Osteocyte (in vitro differentiated cells): ENCODE measurements around the gene MEGF10. TPM values are rescaled to one million over a fixed set of nuclear protein-coding genes. Genes with fewer than 3 reads are reported as not detected.
"Not testable (repeated sequence)": the region's sequence is repeated elsewhere in the genome, so short reads cannot be mapped to it uniquely, and the experiment has no call there.

ENCODE experiments used
- DNase-seq: peaks from one replicate; pipeline ENCODE4 v3.0.0; 2021; ENCODE audit warnings: mixed read lengths; ENCODE audit not compliant: unreplicated experiment; ENCODE audit errors: extremely low spot score
- H3K27ac Mint-ChIP-seq: one replicate; pipeline ENCODE4 v1.8.0; 2021; ENCODE audit warnings: mild to moderate bottlenecking, mixed read lengths; ENCODE audit not compliant: unreplicated experiment
- H3K27me3 Mint-ChIP-seq: one replicate; pipeline ENCODE4 v1.8.0; 2021; ENCODE audit warnings: mixed read lengths; ENCODE audit not compliant: unreplicated experiment
- H3K36me3 Mint-ChIP-seq: one replicate; pipeline ENCODE4 v1.8.0; 2021; ENCODE audit warnings: mixed read lengths; ENCODE audit not compliant: unreplicated experiment
- H3K4me1 Mint-ChIP-seq: one replicate; pipeline ENCODE4 v1.8.0; 2021; ENCODE audit warnings: mixed read lengths; ENCODE audit not compliant: unreplicated experiment
- H3K4me3 Mint-ChIP-seq: one replicate; pipeline ENCODE4 v1.8.0; 2021; ENCODE audit warnings: mild to moderate bottlenecking, moderate library complexity, mixed read lengths; ENCODE audit not compliant: unreplicated experiment
- H3K9me3 Mint-ChIP-seq: one replicate; pipeline ENCODE4 v1.8.0; 2021; ENCODE audit warnings: mixed read lengths; ENCODE audit not compliant: unreplicated experiment
- total RNA-seq: library from RNA; stranded (reverse); gene quantifications from 2 replicates; pipeline ENCODE4 v1.2.1, GENCODE V29; 2021
- TF ChIP-seq, protein P1 (sequence below): fragments of 200-600 bp; sonication (generic); IDR thresholded peaks from 2 replicates; pipeline ENCODE4 v1.5.0; 2021; ENCODE audit warnings: antibody characterized with exemption, mild to moderate bottlenecking, moderate library complexity

MEGF10 gene
- total RNA-seq, 1 donor from 2014 or later = 39.8 TPM

DNA sequence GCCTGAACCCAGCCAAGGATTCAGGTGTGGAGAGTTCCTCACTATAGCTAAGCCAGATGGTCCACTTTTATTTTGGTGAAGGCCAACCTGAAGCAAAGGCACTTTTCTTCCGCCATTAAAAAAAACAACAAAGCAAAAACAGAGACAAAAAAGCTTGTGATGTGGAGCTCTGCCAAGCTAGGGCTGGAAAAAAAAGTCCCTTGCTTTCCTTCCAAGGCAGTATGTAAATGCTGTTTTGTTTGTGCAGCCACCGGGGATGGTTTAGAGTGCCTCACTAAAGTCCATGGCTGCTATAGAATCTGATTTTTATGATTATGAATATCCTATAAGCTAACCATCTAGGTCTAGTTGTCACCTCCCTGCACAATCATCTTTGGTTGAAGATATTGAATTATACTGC, 14.9 kb downstream of the MEGF10 start:
- TF ChIP-seq, protein P1, sequence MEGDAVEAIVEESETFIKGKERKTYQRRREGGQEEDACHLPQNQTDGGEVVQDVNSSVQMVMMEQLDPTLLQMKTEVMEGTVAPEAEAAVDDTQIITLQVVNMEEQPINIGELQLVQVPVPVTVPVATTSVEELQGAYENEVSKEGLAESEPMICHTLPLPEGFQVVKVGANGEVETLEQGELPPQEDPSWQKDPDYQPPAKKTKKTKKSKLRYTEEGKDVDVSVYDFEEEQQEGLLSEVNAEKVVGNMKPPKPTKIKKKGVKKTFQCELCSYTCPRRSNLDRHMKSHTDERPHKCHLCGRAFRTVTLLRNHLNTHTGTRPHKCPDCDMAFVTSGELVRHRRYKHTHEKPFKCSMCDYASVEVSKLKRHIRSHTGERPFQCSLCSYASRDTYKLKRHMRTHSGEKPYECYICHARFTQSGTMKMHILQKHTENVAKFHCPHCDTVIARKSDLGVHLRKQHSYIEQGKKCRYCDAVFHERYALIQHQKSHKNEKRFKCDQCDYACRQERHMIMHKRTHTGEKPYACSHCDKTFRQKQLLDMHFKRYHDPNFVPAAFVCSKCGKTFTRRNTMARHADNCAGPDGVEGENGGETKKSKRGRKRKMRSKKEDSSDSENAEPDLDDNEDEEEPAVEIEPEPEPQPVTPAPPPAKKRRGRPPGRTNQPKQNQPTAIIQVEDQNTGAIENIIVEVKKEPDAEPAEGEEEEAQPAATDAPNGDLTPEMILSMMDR = no peak
- no peak for DNase-seq
- Mint-ChIP-seq H3K9me3 (peaks cover 3% of the 10 kb centered on the region), H3K4me1 (peaks cover 14% of the 10 kb centered on the region), H3K27ac (no peak overlapping the region), H3K4me3 (no peak overlapping the region), H3K27me3 (no peaks in the 10 kb centered on the region), H3K36me3 (peaks cover 11% of the 10 kb centered on the region)

DNA sequence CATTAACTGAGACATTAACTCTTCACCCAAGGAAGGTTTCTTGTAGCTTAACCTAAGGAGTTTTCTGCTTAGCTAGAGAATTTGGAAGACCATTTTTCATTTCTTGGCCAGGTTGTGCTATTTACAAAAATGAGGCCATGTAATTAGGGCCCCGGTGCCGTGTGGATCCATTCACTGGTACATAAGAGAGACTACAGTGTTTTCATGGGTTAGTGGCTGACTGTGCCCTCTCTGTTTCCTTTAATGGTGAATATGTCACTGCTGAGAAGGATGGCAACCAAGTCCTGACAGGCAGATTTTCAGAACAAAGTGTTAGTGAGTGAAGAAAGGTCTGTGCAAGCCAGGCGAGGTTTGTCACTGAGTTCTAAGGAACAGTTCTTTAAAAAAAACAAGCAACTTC, 15.4 kb downstream of the MEGF10 start:
- no peak overlapping the region for H3K4me3 Mint-ChIP-seq
- TF ChIP-seq, protein P1 = no peak
- H3K27ac Mint-ChIP-seq = no peak overlapping the region

DNA sequence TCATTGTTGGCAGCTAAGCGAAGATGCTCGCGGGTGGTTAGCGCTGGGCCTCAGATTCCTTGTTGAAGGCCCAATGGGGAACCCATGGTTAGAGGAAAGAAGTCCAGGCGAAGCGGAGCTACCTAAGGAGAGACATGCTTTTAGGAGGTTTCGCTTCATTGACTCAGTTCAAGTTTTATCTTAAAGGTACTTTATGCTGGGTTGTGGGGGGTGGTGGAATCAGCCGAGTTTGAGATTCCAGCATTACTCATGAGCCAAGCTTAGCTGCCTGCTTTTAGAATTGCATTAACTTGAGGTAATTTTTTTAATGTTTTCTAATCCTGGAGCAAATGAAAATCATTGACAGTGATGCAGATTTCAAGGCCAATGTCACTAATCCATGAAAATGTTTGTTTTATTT, 16.1 kb downstream of the MEGF10 start:
- TF ChIP-seq, protein P1 = no peak
- Mint-ChIP-seq H3K36me3 (peaks cover 10% of the 10 kb centered on the region), H3K4me3 (no peak overlapping the region), H3K27me3 (no peaks in the 10 kb centered on the region), H3K4me1 (peaks cover 26% of the 10 kb centered on the region), H3K9me3 (peaks cover 3% of the 10 kb centered on the region), H3K27ac (no peak overlapping the region)
- DNase-seq = no peak

More for the DNA sequence above, 15.4 kb downstream of the MEGF10 start:
- no peak for DNase-seq
- Mint-ChIP-seq H3K9me3 (peaks cover 3% of the 10 kb centered on the region), H3K36me3 (peaks cover 10% of the 10 kb centered on the region), H3K4me1 (peaks cover 20% of the 10 kb centered on the region), H3K27me3 (no peaks in the 10 kb centered on the region)

DNA sequence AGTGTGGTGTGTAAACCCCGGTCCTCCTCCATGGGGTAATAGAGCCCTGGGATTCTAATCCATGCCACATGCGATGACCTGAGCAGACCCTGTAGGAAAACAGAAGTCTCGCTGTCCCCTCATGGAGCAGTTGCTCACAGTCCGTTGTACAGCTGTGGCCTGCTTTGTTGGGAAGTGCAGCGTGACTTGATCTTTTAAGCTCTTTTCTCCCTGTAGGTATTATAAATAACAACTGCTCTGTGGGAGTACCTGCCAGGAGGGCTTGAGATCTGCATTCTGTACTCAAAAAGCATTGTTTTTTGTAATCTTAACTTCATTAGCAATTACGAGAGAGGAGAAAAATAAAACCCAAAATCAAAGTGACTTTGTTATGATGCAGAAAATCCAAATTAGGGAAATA, 17.3 kb downstream of the MEGF10 start:
- peaks cover 3% of the 10 kb centered on the region for H3K9me3 Mint-ChIP-seq
- H3K27ac Mint-ChIP-seq = no peak overlapping the region
- DNase-seq = no peak
- H3K4me3 Mint-ChIP-seq = no peak overlapping the region
- peaks cover 6% of the 10 kb centered on the region for H3K36me3 Mint-ChIP-seq
- H3K4me1 Mint-ChIP-seq = peaks cover 31% of the 10 kb centered on the region
- TF ChIP-seq, protein P1 = no peak
- H3K27me3 Mint-ChIP-seq = no peaks in the 10 kb centered on the region

DNA sequence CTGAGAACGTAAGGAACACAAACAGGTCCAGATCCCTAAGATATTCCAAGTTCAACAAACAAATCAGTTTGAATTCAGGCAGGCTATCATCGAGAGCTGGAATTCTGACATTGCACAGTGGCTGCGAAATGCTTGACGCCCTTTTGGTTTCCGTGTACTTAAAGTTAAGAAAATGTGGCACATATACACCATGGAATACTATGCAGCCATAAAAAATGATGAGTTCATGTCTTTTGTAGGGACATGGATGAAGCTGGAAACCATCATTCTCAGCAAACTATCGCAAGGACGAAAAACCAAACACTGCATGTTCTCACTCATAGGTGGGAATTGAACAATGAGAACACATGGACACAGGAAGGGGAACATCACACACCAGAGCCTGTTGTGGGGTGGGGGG, 17.7 kb downstream of the MEGF10 start:
- H3K4me3 Mint-ChIP-seq, H3K27ac Mint-ChIP-seq, H3K36me3 Mint-ChIP-seq, DNase-seq, H3K27me3 Mint-ChIP-seq, H3K9me3 Mint-ChIP-seq: not testable (repeated sequence)
- H3K4me1 Mint-ChIP-seq = peaks cover 31% of the 10 kb centered on the region

DNA sequence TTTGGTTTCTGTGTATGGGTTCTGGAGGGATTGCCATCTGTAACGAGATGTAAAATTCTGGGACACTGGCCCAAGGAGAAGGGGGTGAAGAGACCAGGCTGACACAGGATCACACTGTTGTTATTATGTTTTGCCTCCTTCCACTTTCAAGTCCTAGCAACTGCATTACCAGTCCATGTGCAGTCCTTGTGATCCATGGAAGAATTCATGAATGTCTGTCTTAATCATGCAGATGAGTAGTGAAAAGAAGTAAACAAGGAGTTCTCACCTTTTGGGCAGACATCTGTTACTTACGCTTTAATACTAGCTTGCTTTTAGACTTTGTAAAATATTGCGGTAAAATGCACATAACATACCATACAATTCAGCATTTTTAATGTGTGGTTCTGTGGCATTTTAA, 18.3 kb downstream of the MEGF10 start:
- peaks cover 6% of the 10 kb centered on the region for H3K36me3 Mint-ChIP-seq
- H3K27ac Mint-ChIP-seq = no peak overlapping the region
- DNase-seq = no peak
- H3K4me3 Mint-ChIP-seq = no peak overlapping the region
- no peaks in the 10 kb centered on the region for H3K27me3 Mint-ChIP-seq
- TF ChIP-seq, protein P1 = no peak
- H3K9me3 Mint-ChIP-seq = peaks cover 3% of the 10 kb centered on the region
- H3K4me1 Mint-ChIP-seq = peaks cover 31% of the 10 kb centered on the region
